ENCODE data around the gene COX18.
A peak's percentile ranks its signal among the peaks of the same experiment; 100 is the strongest.

GRCh38 chr4:73019462-73020047 lies 50.0 kb downstream of the COX18 start:
- peak; percentile 77 for TF ChIP-seq CTCF (IDR thresholded peaks at IDR 0.05; ENCODE audit: insufficient read depth, low read depth, low read length)
- TF ChIP-seq EZH2 (IDR thresholded peaks at IDR 0.05; ENCODE audit: insufficient read depth, low read length): no peak

Measured in astrocyte (in vitro differentiated cells and primary cell).